ENCODE data around the gene LRRC28.

Gene LRRC28

GRCh38 chr15:99435113-99435695, 183.9 kb downstream of the LRRC28 start:
- in situ Hi-C loops (cut with HindIII; ENCODE audit: low sequenced_read_pairs) = no loop called here
- no peak for TF ChIP-seq CTCF (IDR thresholded peaks at IDR 0.05; ENCODE audit: low read depth, low read length, missing control alignments)
- DNase-seq (ENCODE audit: low read depth) = no peak
- H3K4me3 ChIP-seq (ENCODE audit: low read depth, low read length) = no peak overlapping the region

DNA sequence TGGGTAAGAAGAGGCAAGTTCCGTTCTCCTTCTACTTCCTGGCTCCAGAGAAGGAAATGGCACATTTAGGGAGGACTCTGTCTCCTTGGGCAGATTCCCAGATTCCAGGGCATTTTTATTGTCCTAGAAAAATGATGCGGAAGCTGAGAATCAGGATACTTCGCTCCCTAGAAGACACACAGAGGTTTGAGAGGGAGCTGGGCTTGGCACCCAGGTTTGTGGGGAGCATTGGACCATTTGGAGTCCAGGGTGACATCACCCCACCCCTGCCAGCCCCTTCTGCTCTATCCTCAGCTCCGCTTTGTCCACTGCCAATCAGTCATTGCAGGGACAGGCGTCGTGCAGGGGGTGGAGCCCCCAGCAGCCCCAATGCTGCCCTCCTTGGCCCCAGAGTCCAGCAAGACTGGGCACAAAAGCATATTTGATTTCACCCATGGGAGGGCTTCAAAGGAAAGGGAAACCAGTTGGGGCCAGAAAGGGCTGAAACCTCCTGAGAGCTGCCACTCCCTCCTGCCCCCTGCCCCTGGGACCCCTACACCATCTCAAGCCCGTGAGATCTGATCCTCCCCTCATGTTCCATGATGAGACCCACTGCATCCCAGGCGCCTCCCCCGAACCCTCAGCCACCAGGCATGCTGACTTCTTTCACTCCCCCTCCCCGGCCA, 184.7 kb downstream of the LRRC28 start:
- DNase-seq (ENCODE audit: low read depth) = no peak
- no peak for TF ChIP-seq CTCF (IDR thresholded peaks at IDR 0.05; ENCODE audit: low read depth, low read length, missing control alignments)
- in situ Hi-C loops (cut with HindIII; ENCODE audit: low sequenced_read_pairs) = no loop called here
- H3K4me3 ChIP-seq (ENCODE audit: low read depth, low read length) = no peak overlapping the region

DNA sequence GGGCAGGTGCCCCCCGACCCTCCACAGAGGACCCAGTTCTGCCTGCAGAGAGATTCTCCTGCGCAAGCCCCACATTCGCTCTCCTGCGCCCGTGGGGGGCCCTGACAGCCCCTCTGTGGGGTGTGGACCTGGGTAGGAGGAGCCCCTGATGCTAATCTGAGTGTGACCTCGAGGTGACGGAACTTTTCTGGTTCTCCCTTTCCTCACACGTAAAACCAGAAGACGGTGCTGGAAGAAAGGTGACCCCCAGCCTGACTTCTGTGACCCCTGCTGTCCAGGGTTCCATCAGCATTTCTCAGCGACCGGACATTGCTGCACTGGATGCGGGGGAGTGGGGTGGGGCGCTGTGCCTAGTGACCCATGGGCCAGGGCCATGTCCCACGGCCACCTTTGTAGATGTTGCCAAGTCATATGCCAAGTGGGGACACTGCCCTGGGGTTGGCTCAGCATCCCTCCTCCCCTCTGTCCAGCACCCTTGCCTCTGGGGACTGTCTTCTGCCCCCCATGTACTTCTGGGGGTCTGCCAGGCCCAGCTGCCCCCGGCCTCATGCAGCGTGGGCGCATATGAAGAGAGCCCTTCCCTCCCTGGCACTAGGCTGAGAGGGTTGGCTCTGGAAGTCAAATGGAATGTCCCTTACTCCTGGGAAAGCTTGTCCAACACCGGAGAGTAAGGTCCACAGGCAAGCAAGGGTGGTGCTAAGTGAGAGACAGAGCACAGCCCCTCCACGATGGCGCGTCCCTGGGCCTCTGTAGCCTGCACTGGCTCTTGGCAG, 185.4 kb downstream of the LRRC28 start:
- in situ Hi-C loops (cut with HindIII; ENCODE audit: low sequenced_read_pairs) = no loop called here

GRCh38 chr15:99437315-99438223, 186.3 kb downstream of the LRRC28 start:
- DNase-seq (ENCODE audit: low read depth) = no peak
- in situ Hi-C loops (cut with HindIII; ENCODE audit: low sequenced_read_pairs) = no loop called here
- no peak for TF ChIP-seq CTCF (IDR thresholded peaks at IDR 0.05; ENCODE audit: low read depth, low read length, missing control alignments)
- no peak overlapping the region for H3K4me3 ChIP-seq (ENCODE audit: low read depth, low read length)

More for the DNA sequence above, 185.4 kb downstream of the LRRC28 start:
- DNase-seq (ENCODE audit: low read depth) = no peak
- TF ChIP-seq CTCF (IDR thresholded peaks at IDR 0.05; ENCODE audit: low read depth, low read length, missing control alignments) = no peak
- H3K4me3 ChIP-seq (ENCODE audit: low read depth, low read length) = no peak overlapping the region

DNA sequence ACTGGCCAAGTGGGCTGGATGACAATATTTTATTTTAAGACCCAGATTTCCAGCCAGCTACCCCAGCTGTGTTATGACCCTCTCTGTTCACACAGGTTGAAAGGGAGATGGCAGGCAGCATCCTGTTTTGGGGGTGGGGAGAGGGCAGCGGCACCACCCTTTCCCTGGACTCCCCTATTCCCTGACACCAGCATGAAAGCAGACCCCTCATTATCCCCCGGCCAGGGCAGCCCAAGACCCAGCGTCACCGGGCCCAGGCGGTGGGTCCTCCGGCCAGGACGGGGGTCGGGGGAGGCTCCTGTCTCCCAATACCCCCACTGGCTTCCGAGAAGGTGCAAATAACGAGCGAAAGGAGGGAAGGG, 186.9 kb downstream of the LRRC28 start:
- no peak for DNase-seq (ENCODE audit: low read depth)
- in situ Hi-C loops (cut with HindIII; ENCODE audit: low sequenced_read_pairs) = no loop called here
- no peak overlapping the region for H3K4me3 ChIP-seq (ENCODE audit: low read depth, low read length)
- no peak for TF ChIP-seq CTCF (IDR thresholded peaks at IDR 0.05; ENCODE audit: low read depth, low read length, missing control alignments)

Measured in astrocyte of the cerebellum (primary cell).